Measurements from ENCODE around the gene ABL1.

The ABL1 gene

DNA sequence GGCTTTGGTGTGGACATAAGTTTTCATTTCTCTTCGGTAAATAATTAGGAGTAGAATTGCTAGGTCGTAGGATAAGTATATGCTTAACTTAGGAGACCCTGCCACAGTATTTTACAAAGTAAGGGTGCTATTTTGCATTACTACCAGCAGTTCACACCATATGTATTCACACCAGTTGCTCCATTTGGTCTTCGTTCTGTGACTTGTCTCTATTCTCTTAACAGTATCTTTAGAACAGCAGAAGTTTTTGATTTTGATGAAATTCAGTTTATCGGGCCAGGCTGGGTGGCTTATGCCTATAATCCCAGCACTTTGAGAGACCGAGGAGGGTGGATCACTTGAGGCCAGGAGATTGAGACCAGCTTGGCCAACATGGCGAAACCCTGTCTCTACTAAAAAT, 17.1 kb upstream of the ABL1 start:
- TF ChIP-seq, protein P1, sequence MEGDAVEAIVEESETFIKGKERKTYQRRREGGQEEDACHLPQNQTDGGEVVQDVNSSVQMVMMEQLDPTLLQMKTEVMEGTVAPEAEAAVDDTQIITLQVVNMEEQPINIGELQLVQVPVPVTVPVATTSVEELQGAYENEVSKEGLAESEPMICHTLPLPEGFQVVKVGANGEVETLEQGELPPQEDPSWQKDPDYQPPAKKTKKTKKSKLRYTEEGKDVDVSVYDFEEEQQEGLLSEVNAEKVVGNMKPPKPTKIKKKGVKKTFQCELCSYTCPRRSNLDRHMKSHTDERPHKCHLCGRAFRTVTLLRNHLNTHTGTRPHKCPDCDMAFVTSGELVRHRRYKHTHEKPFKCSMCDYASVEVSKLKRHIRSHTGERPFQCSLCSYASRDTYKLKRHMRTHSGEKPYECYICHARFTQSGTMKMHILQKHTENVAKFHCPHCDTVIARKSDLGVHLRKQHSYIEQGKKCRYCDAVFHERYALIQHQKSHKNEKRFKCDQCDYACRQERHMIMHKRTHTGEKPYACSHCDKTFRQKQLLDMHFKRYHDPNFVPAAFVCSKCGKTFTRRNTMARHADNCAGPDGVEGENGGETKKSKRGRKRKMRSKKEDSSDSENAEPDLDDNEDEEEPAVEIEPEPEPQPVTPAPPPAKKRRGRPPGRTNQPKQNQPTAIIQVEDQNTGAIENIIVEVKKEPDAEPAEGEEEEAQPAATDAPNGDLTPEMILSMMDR (IDR thresholded peaks at IDR 0.05): no peak
- H3K27me3 ChIP-seq (ENCODE audit: control insufficient read depth, insufficient read depth, low read length): no peaks in the 10 kb centered on the region
- H3K79me2 ChIP-seq: peaks cover 3% of the 10 kb centered on the region
- no peak overlapping the region for H3K4me2 ChIP-seq (ENCODE audit: low read length)
- no peak overlapping the region for H3K4me3 ChIP-seq (ENCODE audit: low read depth, low read length)
- H3K36me3 ChIP-seq (ENCODE audit: control insufficient read depth, insufficient read depth, low read length): no peaks in the 10 kb centered on the region
- no peak overlapping the region for H3K27ac ChIP-seq
- H3K9ac ChIP-seq: no peak overlapping the region
- H3K9me3 ChIP-seq (ENCODE audit: control insufficient read depth, low read length): no peaks in the 10 kb centered on the region
- no peaks in the 10 kb centered on the region for H3K4me1 ChIP-seq
- no peak overlapping the region for H2AFZ ChIP-seq

DNA sequence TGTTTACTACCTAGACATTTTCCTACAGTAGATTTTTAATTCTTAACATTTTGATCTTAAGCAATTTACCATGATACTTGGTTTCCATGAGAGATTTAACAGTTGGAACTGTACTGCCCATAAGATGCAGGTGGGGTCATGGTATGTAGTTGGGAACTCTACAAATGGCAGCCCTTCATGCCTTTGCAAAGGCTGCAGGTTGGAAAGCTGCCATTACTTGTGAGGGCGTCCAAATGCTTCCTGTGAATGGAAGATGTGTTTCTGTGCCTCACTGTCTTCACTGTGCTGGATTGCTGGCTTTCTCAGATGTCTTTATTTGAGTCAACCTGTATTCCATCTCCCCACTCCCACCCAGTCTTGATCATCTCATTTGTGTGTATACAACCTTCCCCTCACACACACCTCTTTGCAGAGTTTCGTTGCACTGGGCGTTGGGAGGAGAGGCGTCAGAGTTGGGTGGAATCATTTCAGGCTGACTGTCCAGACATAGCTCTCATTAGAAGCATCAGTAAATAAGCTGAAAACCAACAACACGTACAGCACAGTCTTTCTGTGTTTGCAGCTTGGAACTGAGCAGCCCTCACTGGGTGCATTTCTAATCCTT, 14.8 kb upstream of the ABL1 start:
- H3K27me3 ChIP-seq (ENCODE audit: control insufficient read depth, insufficient read depth, low read length): no peaks in the 10 kb centered on the region
- TF ChIP-seq, protein P1 (IDR thresholded peaks at IDR 0.05): no peak
- no peaks in the 10 kb centered on the region for H3K36me3 ChIP-seq (ENCODE audit: control insufficient read depth, insufficient read depth, low read length)
- no peak overlapping the region for H3K4me2 ChIP-seq (ENCODE audit: low read length)
- H3K9ac ChIP-seq: no peak overlapping the region
- H3K4me3 ChIP-seq (ENCODE audit: low read depth, low read length): no peak overlapping the region
- H3K79me2 ChIP-seq: peaks cover 3% of the 10 kb centered on the region
- peaks cover 16% of the 10 kb centered on the region for H3K4me1 ChIP-seq
- no peak overlapping the region for H3K27ac ChIP-seq
- no peak overlapping the region for H2AFZ ChIP-seq
- H3K9me3 ChIP-seq (ENCODE audit: control insufficient read depth, low read length): no peaks in the 10 kb centered on the region

DNA sequence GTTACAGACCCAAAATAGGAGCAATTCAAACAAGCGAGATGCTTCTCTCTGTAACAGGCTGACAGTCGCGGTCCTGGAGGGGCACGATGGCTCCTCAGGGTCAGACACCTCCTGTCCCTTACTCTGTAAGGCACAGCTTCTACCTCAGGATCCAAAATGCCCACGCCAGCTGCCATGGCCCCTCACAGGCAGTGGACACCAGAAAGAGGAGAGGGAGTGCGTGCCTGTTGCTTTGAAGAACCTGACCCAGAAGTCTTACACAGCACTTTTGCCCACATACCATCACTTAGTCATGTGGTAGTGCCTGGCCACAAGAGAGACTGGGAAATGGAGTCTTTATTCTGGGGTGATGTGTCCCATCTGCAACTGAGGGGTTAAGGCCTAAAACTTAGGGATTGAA, 11.6 kb upstream of the ABL1 start:
- peak overlapping the region; percentile 51 for H3K4me2 ChIP-seq (ENCODE audit: low read length)
- no peaks in the 10 kb centered on the region for H3K36me3 ChIP-seq (ENCODE audit: control insufficient read depth, insufficient read depth, low read length)
- H3K27ac ChIP-seq: peak overlapping the region; percentile 91
- no peak overlapping the region for H3K4me3 ChIP-seq (ENCODE audit: low read depth, low read length)
- H3K9ac ChIP-seq: no peak overlapping the region
- H3K4me1 ChIP-seq: peaks cover 16% of the 10 kb centered on the region
- TF ChIP-seq, protein P1 (IDR thresholded peaks at IDR 0.05): no peak
- H3K27me3 ChIP-seq (ENCODE audit: control insufficient read depth, insufficient read depth, low read length): no peaks in the 10 kb centered on the region
- peaks cover 2% of the 10 kb centered on the region for H3K79me2 ChIP-seq
- H3K9me3 ChIP-seq (ENCODE audit: control insufficient read depth, low read length): no peaks in the 10 kb centered on the region
- H2AFZ ChIP-seq: no peak overlapping the region

DNA sequence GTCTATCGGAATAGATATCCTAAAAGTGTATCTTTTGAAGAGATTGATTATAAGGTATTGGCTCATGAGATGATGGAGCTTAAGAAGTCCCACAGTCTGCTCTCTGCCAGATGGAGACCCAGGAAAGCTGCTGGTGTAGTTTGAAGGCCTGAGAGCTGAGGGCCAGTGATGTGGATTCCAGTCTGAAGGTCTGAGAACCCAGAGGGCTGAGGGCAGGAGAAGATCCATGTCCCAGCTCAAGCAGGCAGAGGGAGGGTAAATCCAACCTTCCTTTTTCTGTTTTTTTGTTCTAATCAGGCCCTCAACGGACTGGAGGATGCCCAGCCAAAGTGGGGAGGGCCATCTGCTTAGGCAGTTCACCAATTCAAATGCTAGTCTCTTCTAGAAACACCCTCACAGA, 11.0 kb upstream of the ABL1 start:
- Histone ChIP-seq H3K4me3 (ENCODE audit: low read depth, low read length) (no peak overlapping the region), H3K79me2 (peaks cover 2% of the 10 kb centered on the region), H2AFZ (peak overlapping the region; percentile 45), H3K36me3 (ENCODE audit: control insufficient read depth, insufficient read depth, low read length) (no peaks in the 10 kb centered on the region), H3K9me3 (ENCODE audit: control insufficient read depth, low read length) (no peaks in the 10 kb centered on the region), H3K27ac (peak overlapping the region; percentile 91), H3K4me1 (peaks cover 16% of the 10 kb centered on the region), H3K4me2 (ENCODE audit: low read length) (peak overlapping the region; percentile 51), H3K9ac (no peak overlapping the region), H3K27me3 (ENCODE audit: control insufficient read depth, insufficient read depth, low read length) (no peaks in the 10 kb centered on the region)
- TF ChIP-seq, protein P1 (IDR thresholded peaks at IDR 0.05): no peak
